NCI-H1930 (cell line): Measurements from ENCODE around the gene MAP3K2.

Experiments
- DNase-seq, 2 experiments: peaks; one replicate each; lab custom pipeline; 2025; lab: John Stamatoyannopoulos, UW

Gene MAP3K2

DNA sequence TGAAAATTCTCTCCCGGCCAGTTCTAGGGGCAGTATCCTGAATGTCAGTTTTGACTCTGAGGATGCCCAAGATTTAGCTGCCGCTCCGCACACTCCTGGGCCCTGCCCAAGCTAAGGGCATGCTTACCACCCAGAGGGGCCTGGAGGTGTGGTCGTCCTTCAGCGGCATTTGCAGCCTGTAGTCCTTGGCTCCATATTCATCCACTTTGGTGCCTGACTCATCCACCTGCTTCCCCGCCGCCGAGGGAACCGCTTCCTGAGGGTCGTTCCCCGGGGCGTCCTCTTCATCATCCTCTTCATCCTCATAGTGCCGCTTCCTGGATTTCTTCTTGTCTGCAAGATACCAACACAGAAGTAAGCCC lies 94.4 kb downstream of the MAP3K2 start:
- DNase-seq: no peak

DNA sequence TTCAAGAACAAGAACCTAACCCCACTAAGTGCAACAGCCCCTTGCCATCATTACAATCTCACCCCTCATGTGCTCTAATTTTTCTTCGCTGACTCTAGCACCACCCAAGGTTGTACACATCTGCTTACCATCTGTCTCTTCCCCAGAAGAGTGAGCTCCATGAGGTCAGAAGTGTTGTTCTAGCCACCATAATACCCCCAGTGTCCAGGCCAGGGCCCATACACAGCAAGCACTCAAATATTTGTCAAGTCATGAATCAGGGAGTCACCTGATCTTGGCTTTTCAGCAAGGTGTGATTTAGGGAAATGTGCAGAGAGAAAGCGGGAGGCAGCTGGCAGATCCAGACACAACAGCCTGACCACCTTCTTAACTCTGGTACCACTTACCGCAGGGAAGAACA lies 99.5 kb downstream of the MAP3K2 start:
- no peak for DNase-seq

DNA sequence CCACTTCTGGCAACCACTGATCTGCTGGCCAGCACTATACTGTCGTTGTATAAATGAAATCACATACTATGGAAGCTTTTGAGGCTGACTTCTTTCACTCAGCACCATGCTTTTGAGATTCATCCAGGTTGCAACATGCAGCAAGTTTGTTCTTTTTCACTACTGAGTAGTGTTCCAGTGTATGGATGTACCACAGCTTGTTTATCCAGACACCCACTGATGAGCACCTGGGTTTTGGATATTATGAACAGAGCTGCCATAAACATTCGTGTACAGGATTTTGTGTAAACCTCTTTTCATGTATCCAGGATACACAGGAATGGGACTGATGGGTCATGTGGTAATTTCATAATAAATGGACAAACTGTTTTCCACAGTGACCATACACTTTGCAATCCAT lies 104.5 kb downstream of the MAP3K2 start:
- DNase-seq: no peak

DNA sequence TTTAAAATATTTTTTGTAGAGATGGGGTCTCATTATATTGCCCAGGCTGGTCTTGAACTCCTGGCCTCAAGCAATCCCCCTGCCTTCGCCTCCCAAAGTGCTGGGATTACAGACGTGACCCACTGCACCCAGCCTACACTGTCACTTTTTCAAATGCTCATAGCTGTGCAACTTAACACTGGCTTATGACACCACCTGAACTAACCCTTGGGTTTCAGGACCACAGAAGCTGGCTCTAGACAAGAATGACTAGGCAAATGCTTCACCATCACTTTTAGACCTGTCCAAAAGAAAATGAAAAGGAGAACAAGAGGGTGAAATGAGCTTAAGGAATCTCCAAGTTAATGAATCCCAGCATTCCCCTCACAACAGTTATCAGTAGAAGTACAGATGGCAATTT lies 107.1 kb downstream of the MAP3K2 start:
- no peak for DNase-seq

DNA sequence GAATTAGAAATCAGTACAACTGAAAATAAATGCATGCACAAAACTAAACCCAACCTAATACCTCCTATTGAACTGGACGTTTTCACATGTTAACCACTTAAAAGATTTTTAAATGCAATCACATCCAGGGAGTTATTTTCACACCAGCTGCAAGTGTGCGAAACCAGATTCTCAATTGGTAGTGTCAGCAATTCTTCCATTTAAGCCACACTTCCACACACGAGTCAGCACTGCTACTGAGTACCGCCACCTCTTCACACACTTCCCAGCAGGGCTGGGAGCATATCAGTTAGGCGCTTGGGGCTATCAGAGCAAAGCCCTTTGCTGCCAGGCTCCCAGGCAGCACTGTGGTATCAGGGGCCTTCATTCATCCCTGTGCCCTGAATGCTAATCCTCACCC lies 108.0 kb downstream of the MAP3K2 start:
- no peak for DNase-seq

DNA sequence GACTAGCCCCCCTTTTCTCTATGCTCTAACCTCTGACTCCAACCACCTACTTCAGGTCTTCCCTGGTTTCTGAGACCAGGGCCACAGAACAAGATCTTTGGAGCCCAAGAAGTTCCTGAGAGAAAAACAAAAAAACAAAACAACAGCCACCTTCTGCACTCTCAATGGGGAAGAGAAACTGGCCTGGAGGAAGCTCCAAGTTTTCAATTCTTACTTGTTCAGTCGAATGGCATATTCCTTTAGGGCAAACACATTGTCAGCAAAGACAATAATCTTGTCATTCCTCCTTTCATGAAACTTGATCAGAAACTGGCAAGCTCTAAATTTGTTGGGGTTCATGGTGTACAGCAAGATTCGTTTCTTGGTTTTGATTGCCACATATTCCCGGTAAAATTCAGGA lies 108.8 kb downstream of the MAP3K2 start:
- no peak for DNase-seq

DNA sequence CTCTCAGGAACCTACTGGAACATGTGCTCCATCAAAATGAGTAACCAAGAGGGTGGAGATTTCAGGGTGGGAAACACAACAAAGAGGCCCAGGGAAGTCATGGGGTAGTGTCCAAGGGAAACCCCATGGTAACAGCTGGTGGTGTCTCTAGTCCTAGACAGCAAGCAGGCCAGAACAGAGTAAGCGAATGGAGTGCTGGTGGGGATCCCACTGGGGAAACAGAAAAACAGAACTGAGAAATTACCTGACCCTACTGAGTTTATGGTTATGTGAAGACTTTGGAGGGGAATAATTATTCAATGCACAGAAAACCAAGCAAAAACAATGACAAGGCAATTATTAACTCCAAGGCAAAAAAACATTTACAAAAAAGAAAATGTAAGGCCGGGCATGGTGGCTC lies 110.7 kb downstream of the MAP3K2 start:
- no peak for DNase-seq

DNA sequence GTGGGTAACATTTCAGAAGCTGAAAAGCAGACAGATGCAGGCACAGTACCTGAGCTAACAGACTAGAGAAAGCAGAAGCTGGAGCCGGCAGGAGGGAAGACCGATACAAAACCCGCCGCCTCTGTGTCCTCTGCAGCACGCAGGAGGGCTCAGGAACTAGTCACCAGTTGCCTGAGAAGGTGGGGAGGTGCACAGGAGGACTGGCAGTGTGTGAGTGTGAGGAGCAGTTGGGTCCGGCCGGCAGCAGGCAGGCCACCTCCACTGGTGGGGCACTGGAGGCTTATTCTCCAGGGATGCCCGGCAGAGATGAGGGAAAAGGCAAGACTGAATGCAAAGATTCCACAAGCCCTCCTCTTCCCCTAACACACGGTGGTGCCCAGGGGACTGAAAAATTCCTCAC lies 112.0 kb downstream of the MAP3K2 start:
- DNase-seq: no peak

DNA sequence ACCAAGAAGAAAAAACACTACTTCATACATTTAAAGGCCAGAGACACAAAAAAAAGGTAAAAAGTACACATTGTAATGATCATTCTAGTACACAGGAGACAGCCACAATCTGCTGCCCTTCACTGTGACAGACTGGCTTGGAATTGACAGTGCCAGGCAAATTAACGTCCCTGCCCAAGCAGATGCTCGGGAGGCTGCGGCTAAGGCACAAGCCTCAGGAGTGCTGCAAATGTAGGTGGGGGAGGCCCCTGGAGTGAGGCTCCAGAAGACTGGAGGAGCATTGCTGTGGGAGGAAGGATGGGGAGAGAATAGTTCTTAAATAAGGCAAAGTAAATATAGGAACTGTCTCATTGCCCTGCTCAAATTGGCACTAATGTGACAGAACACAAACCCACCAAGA lies 112.4 kb downstream of the MAP3K2 start:
- no peak for DNase-seq

DNA sequence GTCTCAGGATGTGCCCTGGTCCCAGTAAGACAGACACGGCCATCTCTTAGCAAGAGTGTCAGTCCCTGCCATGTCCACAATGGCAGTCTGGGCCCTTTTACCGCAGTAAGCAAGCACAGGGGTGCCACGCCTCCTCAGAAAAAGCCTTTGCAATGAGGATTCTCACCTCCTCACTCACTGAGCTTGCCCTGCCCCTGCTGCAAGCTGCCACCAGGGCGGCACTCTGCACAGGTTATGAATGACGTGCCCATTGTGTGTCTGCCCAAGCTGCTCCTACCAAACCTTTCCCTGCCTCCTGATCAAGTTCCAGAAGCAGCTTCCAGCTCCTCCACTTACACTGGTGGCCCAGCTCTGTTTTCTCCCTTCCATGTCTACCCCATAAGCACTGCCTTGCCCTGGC lies 117.1 kb downstream of the MAP3K2 start:
- DNase-seq: no peak

DNA sequence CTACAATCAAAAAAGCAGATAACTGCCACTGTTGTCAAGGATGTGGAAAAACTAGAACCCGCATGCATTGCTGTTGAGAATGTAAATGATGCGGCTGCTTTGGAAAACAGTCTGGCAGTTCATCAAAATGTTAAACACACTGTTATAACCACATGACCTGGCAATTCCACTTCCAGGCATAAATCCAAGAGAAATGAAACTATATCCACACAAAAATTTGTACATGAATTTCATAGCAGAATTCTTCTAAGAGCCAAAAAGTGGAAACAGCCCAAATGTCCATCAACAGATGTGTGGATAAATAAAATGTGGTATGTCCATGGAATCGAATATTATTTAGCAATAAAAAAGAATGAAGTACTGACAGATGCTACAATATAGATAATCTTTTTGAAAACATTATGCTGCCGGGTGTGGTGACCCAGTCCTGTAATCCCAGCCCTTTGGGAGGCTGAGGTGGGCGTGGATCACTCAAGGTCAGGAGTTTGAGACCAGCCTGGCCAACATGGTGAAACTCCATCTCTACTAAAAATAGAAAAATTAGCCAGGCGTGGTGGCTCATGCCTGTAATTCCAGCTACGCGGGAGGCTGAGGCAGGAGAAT lies 125.9 kb downstream of the MAP3K2 start:
- no peak for DNase-seq

DNA sequence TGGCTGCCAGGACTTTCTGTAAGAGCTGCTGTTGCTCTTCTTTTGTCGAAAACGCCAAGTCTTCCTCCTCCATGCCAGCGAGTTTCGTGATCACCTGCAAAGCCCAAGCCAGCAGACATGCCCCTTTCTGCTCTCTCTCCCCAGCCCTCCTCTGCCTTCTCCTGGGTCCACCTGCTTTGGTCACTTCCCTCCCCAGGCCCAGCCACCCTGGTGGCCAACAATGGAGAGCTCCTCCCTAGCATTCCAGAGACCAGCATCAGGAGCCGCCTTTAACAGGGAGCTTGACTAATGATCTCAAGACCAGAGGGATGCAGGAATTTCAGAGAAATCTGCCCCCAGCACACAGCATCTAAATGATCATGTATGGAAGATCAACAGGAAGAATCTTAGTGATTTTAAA lies 128.4 kb downstream of the MAP3K2 start:
- DNase-seq: no peak

DNA sequence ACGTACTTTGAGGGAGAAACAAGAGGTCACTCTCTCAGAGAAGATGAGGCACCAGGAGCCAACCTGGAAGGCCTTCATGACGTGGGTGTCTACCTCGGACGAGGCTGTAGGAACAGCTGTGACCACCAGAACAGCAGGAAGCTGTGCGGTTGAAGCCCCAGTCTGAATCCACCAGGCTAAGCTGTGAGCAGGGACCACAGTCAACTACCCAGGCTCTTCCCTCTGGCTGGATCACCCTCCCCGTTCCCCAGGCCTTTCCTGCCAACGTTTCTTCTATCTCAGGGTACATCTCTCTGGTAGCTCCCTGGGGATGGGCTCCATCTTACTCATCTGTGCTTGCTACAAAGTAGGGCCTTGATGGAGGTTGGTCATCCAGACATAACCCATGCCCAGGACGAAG lies 130.9 kb downstream of the MAP3K2 start:
- DNase-seq: no peak

DNA sequence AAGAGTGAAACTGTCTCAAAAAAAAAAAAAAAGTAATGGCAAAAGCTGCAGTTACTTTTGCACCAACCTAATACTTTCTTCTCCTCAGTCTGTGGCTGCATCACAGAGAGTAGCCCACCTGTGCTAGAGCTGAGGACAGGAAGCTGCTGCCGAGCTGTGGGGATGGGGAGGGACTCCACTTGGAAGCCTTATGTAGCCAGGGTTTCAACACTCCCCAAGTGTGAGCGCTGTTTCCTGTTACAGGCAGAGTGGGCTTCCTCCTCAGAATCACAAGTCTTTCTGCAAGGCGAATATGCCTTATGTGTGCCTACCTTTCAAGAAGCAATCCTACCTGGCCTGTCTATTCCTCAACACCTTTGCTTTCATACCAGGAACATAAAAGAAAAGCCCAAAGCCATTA lies 131.4 kb downstream of the MAP3K2 start:
- no peak for DNase-seq

DNA sequence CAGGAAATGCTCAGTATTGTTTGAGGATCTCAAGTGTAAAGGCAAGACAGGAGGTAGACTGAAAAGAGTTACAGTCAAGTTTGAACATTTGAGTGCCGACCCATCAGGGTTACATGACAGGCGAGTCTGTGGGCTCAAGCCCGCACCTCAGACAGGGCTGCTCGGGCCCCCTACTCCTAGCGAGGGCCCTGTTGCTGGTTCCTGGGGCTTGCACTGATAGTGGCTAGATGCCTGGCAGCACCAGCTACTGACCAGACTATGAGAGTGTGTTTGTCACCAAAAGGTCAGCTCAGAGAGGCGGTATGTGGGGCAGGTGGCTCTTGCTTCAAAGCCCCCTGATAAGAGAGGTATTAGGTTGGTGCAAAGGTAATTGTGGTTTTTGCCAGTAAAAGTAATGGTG lies 132.1 kb downstream of the MAP3K2 start:
- no peak for DNase-seq

DNA sequence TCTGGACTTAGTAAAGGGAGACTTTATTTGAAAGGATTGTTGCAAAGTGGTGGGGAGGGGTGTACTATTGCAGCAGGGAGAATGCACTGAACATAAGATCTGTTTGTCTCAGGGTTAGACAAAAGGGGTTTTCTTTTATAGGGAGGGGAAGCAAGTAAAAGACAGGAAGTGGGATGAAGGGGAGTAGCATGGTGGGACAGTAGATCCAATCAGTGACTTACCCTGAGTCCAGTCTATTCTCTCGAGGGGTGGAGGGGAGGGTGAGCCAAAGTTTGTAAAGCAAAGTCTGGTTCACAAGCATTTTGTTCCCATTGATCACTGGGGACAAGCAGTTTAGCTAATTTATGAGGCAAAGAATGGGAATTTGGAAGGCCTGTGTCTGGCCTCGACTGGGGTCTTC lies 132.6 kb downstream of the MAP3K2 start:
- no peak for DNase-seq

DNA sequence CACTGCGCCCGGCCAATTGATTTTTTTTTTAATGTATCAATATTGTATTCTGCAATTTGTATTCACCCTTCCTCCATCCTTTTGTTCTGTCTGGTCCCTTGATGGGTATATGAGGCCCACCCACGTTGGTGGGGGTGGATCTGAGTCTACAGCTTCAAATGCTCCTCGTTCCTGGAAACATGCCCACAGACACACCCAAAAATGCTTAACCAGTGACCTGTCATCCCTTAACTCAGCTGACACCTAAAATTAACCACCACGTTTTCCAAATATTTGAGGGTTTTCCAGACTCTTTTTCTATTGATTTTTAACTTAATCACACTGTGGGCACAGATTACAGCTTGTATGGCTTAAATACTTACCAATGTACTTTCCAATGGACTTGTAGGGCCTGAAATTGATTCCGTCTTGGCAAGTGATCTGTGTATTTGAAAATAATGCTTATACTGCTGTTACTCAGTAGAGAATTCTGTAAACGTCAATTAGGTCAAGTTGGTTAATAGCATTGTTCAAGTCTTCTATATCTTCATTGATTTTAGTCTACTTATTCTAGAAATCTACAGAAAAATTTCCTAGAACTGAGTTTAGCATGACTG lies 133.3 kb downstream of the MAP3K2 start:
- DNase-seq: no peak
